K562 (cell line): ENCODE data around the gene ACER2. TPM values are rescaled to one million over a fixed set of nuclear protein-coding genes. Genes with fewer than 3 reads are reported as not detected.

Source experiments
- FOSL1 ChIP-seq: fragments of 200-800 bp; sonication (Bioruptor generic); conservative IDR thresholded peaks from 2 replicates; pipeline ENCODE4 v1.6.1; 2016; ENCODE audit warnings: missing genetic modification characterization, missing compliant biosample characterization
- MED1 ChIP-seq: sonication (generic); formaldehyde crosslinking; IDR thresholded peaks from 2 replicates; pipeline ENCODE4 v1.8.1; 2023; ENCODE audit warnings: missing genetic modification reagents, borderline replicate concordance
- PTBP1 ChIP-seq: fragments of 200-400 bp; formaldehyde crosslinking; IDR thresholded peaks from 2 replicates; pipeline ENCODE4 v1.6.1; 2017; ENCODE audit warnings: low read depth, low read length
- polyA plus RNA-seq, 8 experiments: library from polyadenylated mRNA; depleted of rRNA in 4 of 8; stranded (reverse) in 5 of 8; unstranded in 3 of 8; fragments of >200 nt; fragmentation: Nextera tagmentation in 2 of 8; fragmentation: Illumina TruSeq in 1 of 8; extraction: Ambion mirVana in 2 of 8; extraction: Trizol in 1 of 8; gene quantifications; 2 replicates each; pipeline versions ENCODE4 v1.2.1 to v1.2.3, GENCODE V29; 2011 to 2014; ENCODE audit warnings: inconsistent platforms in 1 of 8, missing spikeins in 1 of 8
- total RNA-seq, 7 experiments: library from RNA; depleted of rRNA in 6 of 7; stranded (reverse); fragments of >200 nt in 6 of 7; fragmentation: Illumina TruSeq in 2 of 7; extraction: Trizol in 2 of 7; gene quantifications; 2 replicates each; pipeline versions ENCODE4 v1.2.1 to v1.2.3, GENCODE V29; 2011 to 2021; ENCODE audit warnings: low replicate concordance in 1 of 7
- TF ChIP-seq, protein P1 (sequence below), 2 experiments: fragments of 450-650 bp; formaldehyde crosslinking in 1 of 2; IDR thresholded peaks; 2 replicates each; pipeline versions ENCODE4 v1.4.0 to v1.6.1; 2014 to 2020; ENCODE audit warnings: mild to moderate bottlenecking in 2 of 2, borderline replicate concordance in 1 of 2, low read depth in 1 of 2
- TF ChIP-seq, protein P2 (sequence below): fragments of 450-650 bp; IDR thresholded peaks from 2 replicates; pipeline ENCODE4 v1.6.1; 2014; ENCODE audit warnings: low read depth, mild to moderate bottlenecking, moderate library complexity, borderline replicate concordance
- TF ChIP-seq, protein P3 (sequence below): fragments of 450-650 bp; IDR thresholded peaks from 2 replicates; pipeline ENCODE4 v1.6.1; 2018; ENCODE audit warnings: mild to moderate bottlenecking, low read depth; ENCODE audit not compliant: partially characterized antibody

ACER2 gene
- total and polyA plus RNA-seq, 9 of the 15 experiments (the other 6 are each of a cell fraction or from before 2014, with no cell fraction given): 0.17 to 4.6 (median 3.0) TPM

DNA sequence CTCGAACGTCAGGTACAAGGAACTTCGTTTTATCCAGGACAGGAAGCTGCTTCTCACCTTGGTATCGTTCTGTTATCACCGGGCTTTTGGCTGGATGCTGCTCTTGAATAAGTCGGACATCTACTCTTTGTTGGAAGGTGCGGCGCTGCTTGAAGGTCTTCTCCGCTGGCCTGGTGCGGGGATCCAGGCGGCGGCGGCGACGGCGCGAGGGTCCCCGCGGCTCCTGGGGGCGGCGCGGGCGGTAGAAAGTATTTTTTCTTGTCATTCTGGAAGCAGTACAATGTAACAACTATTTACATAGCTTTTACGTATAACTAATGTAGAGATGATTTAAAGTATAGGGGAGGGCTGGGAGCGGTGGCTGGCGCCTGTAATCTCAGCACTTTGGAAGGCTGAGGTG lies 52.3 kb downstream of the ACER2 start (continued):
- TF ChIP-seq, protein P1, sequence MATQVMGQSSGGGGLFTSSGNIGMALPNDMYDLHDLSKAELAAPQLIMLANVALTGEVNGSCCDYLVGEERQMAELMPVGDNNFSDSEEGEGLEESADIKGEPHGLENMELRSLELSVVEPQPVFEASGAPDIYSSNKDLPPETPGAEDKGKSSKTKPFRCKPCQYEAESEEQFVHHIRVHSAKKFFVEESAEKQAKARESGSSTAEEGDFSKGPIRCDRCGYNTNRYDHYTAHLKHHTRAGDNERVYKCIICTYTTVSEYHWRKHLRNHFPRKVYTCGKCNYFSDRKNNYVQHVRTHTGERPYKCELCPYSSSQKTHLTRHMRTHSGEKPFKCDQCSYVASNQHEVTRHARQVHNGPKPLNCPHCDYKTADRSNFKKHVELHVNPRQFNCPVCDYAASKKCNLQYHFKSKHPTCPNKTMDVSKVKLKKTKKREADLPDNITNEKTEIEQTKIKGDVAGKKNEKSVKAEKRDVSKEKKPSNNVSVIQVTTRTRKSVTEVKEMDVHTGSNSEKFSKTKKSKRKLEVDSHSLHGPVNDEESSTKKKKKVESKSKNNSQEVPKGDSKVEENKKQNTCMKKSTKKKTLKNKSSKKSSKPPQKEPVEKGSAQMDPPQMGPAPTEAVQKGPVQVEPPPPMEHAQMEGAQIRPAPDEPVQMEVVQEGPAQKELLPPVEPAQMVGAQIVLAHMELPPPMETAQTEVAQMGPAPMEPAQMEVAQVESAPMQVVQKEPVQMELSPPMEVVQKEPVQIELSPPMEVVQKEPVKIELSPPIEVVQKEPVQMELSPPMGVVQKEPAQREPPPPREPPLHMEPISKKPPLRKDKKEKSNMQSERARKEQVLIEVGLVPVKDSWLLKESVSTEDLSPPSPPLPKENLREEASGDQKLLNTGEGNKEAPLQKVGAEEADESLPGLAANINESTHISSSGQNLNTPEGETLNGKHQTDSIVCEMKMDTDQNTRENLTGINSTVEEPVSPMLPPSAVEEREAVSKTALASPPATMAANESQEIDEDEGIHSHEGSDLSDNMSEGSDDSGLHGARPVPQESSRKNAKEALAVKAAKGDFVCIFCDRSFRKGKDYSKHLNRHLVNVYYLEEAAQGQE (IDR thresholded peaks at IDR 0.05; ENCODE audit: borderline replicate concordance): no peak
- TF ChIP-seq, protein P1 (CRISPR knock-in tag; IDR thresholded peaks at IDR 0.05; ENCODE audit: low read depth): no peak
- TF ChIP-seq MED1 (CRISPR knock-in tag) (no peak), PTBP1 (no peak), FOSL1 (tag) (no peak)
- TF ChIP-seq, protein P2, sequence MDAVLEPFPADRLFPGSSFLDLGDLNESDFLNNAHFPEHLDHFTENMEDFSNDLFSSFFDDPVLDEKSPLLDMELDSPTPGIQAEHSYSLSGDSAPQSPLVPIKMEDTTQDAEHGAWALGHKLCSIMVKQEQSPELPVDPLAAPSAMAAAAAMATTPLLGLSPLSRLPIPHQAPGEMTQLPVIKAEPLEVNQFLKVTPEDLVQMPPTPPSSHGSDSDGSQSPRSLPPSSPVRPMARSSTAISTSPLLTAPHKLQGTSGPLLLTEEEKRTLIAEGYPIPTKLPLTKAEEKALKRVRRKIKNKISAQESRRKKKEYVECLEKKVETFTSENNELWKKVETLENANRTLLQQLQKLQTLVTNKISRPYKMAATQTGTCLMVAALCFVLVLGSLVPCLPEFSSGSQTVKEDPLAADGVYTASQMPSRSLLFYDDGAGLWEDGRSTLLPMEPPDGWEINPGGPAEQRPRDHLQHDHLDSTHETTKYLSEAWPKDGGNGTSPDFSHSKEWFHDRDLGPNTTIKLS: no peak
- TF ChIP-seq, protein P3, sequence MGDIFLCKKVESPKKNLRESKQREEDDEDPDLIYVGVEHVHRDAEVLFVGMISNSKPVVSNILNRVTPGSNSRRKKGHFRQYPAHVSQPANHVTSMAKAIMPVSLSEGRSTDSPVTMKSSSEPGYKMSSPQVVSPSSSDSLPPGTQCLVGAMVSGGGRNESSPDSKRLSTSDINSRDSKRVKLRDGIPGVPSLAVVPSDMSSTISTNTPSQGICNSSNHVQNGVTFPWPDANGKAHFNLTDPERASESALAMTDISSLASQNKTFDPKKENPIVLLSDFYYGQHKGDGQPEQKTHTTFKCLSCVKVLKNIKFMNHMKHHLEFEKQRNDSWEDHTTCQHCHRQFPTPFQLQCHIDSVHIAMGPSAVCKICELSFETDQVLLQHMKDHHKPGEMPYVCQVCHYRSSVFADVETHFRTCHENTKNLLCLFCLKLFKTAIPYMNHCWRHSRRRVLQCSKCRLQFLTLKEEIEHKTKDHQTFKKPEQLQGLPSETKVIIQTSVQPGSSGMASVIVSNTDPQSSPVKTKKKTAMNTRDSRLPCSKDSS: no peak
